AG09309 (cell line): Measurements from ENCODE around the gene PTX4.

ENCODE experiments used
- DNase-seq: peaks from one replicate; pipeline ENCODE4 v3.0.0-alpha.2; 2010; ENCODE audit warnings: low read depth
- H3K4me3 ChIP-seq: 2 replicates; pipeline ENCODE4 v1.5.1; 2011; ENCODE audit warnings: mild to moderate bottlenecking, low read depth, low read length, moderate library complexity; ENCODE audit not compliant: control insufficient read depth
- CTCF ChIP-seq: IDR thresholded peaks from 2 replicates; pipeline ENCODE4 v1.5.1; 2011; ENCODE audit warnings: mild to moderate bottlenecking, low read depth, low read length, inconsistent platforms; ENCODE audit not compliant: insufficient read depth, control insufficient read depth; ENCODE audit errors: missing control alignments

PTX4 gene

DNA sequence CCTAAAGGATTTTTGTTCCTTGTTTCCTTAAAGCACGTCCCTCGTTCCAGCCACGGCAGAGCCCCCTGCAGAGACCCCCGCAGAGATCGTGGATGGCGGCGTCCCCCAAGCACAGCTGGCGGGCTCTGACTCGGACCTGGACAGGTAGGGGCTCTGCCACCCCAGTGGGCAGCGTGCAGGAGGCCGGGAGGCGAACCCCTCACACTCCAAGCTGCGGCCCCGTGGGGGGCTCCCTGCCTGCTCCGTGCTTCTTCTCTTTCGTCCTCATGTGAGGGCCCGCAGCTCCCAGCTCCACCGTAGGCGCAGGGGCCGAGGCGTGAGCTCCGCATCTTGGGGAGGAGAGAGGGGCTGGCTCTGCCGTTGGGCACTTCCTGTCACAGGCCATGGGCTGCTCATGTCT is 12.9 kb upstream of the PTX4 start:
- TF ChIP-seq CTCF, result no peak
- no peak for DNase-seq
- H3K4me3 ChIP-seq, result no peak overlapping the region

DNA sequence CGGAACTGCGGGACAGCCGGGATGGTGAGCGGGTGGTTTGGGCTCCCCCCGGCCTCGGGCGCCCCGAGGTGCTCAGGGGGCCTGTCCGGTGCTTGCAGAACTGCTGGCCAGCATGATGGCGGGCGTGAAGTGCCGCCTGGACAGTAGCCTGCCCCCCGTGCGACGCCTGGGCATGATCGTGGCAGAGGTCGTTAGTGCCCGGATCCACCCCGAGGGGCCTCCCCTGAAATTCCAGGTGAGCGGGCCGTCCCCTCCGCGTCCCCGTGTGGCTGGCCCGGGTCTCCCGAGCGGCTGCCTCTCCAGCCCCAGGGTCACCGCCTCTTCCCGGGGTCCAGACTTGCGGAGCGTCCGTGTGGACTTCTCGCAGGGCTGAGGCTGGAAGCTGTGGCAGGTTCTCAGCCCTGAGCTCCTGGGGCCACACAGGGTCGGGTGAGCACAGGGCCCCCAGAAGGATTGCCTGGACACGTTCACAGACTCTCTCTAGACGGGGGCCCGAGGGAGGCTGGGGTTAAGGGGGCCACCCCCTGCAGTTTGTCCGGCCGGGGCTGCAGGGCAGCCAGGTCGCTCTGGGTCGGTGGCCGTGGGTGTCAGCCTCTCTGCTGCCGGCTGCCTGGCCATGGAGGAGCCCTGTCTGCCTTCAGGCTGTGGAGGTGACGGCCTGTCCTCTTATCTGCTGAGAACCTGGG is 11.9 kb upstream of the PTX4 start:
- TF ChIP-seq CTCF, result no peak

DNA sequence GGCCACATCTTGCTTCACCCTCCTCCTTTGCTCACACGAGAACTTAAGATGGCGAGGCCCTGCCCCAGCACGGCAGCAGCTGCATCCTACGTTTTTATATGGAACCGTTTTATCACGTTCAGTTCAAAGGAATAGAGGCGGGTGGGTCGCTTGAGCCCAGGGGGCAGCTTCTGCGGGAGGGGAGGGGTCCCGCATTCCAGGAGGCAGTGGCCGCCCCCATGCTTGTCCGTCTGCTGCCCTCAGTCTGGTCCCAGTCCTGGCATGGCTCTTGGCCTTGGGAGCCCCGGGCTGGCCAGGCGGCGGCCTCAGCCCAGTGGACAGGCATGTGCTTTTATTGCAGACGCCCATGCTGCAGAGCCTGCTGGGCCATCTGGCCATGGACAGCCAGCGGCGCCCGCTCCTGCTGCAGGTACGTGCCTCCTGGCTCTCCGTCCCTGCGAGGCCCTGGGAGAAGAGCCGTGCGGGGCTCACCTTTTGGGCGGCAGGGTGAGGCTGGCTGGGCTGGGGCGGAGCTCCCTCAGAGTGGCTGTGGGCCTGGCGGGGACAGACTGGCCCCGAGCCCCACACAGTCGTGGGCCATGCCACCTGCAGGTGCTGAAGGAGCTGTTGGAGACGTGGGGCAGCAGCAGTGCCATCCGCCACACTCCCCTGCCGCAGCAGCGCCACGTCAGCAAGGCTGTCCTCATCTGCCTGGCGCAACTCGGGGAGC is 11.2 kb upstream of the PTX4 start:
- DNase-seq, result no peak
- TF ChIP-seq CTCF, result no peak
- H3K4me3 ChIP-seq, result no peak overlapping the region

More for the DNA sequence above, 11.9 kb upstream of the PTX4 start:
- no peak overlapping the region for H3K4me3 ChIP-seq
- DNase-seq, result no peak

DNA sequence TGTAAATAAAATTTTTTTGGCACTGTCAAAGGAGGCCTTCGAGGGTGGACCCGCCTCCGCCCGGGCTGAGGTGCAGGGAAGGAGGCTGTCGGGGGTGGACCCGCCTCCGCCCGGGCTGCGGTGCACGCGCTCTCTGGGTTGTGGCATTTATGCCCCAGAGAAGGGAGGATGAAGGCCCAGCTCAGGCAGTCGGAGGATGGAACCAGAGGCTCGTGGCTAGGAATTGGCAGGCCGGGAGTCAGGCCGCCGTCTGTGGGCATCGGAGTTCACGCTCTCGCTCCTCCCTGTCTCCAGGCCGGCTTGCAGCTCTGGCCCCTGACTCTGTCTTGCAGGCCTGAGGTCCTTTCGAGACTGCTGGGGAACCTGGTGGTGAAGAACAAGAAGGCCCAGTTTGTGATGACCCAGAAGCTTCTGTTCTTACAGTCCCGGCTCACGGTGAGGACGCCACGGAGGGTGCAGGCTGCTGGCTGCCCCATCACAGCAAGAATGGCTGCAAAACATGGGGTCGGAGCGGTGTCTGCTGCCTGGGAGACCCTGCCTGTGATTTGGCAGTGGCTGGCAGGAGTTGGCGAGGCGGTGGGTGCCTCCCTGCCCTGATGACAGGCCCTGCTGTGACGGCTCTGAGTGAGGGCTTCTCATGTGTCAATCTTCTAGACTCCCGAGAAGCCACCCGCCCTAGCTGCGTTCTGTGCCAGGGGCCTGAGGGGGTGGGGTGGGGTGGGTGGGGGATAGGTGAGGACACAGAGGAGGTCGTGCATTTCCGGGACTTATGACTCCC is 10.3 kb upstream of the PTX4 start:
- TF ChIP-seq CTCF, result no peak
- no peak for DNase-seq
- H3K4me3 ChIP-seq, result no peak overlapping the region

- TF ChIP-seq CTCF, result no peak
- DNase-seq, result no peak
- H3K4me3 ChIP-seq, result no peak overlapping the region
Observed at GRCh38 chr16:1497014-1497598, 8.4 kb upstream of the PTX4 start.

GRCh38 chr16:1496464-1496863 is 7.7 kb upstream of the PTX4 start:
- TF ChIP-seq CTCF, result no peak
- no peak for DNase-seq

More at GRCh38 chr16:1496464-1496863, 7.7 kb upstream of the PTX4 start:
- H3K4me3 ChIP-seq, result no peak overlapping the region
